Stimulated activated CD8-positive, alpha-beta memory T cell treated with anti-CD3 and anti-CD28 coated beads, Interleukin-15, amount 100 ng/mL, for 48 hours (primary cell): ENCODE measurements around the gene DLG1.

Experiments
- DNase-seq, 2 donors: peaks; one replicate each; pipeline ENCODE4 v3.0.0-alpha.2; 2020; ENCODE audit warnings: low read depth in 2 of 2

The DLG1 gene

GRCh38 chr3:196998966-196999760 lies 299.2 kb downstream of the DLG1 start:
- DNase-seq: no peak

- no peak for DNase-seq
These were observed 301.1 kb downstream of the DLG1 start for GRCh38 chr3:196997311-196997710.

- no peak for DNase-seq
These were observed 301.8 kb downstream of the DLG1 start for GRCh38 chr3:196996454-196997265.

GRCh38 chr3:196995646-196996355 lies 302.6 kb downstream of the DLG1 start:
- DNase-seq: no peak

- no peak for DNase-seq
These were observed 303.4 kb downstream of the DLG1 start for GRCh38 chr3:196995027-196995426.

GRCh38 chr3:196994056-196994455 lies 304.4 kb downstream of the DLG1 start:
- DNase-seq: no peak
